ENCODE measurements around the gene ATP6V1C2.

GRCh38 chr2:10768063-10768507 lies 46.7 kb downstream of the ATP6V1C2 start:
- TF ChIP-seq CTCF (IDR thresholded peaks at IDR 0.05) (no peak), POLR2A (IDR thresholded peaks at IDR 0.05) (no peak)

Measured in body of pancreas (tissue), 4 donors.